NCI-H2107 treated with DMSO at 0.1 percent for 48 hours (cell line): ENCODE data around the gene NHEJ1.

Experiments used
- DNase-seq: peaks from one replicate; lab custom pipeline; 2025; ENCODE audit not compliant: unreplicated experiment; lab: John Stamatoyannopoulos, UW

NHEJ1 gene

GRCh38 chr2:219031005-219031738 lies 129.4 kb downstream of the NHEJ1 start:
- DNase-seq: no peak

- no peak for DNase-seq
Measured at GRCh38 chr2:219030177-219030940, 130.3 kb downstream of the NHEJ1 start.

DNA sequence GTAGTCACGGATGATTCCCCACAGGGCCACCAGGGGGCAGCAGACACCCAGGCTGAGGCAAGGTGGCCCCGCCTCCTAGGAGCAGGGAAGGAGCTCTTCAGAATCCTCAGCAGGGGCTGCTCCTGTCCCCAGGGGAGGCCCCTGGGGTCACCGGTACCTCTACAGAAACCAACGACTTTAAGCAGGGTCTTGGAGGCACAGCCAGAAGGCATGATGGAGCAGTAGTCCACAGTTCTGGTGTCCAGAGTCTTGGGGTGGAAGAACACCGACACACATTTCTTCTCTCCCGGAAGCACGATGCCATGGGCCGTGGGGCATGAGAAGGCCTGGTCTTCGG lies 130.8 kb downstream of the NHEJ1 start:
- DNase-seq: peak; percentile 29

DNA sequence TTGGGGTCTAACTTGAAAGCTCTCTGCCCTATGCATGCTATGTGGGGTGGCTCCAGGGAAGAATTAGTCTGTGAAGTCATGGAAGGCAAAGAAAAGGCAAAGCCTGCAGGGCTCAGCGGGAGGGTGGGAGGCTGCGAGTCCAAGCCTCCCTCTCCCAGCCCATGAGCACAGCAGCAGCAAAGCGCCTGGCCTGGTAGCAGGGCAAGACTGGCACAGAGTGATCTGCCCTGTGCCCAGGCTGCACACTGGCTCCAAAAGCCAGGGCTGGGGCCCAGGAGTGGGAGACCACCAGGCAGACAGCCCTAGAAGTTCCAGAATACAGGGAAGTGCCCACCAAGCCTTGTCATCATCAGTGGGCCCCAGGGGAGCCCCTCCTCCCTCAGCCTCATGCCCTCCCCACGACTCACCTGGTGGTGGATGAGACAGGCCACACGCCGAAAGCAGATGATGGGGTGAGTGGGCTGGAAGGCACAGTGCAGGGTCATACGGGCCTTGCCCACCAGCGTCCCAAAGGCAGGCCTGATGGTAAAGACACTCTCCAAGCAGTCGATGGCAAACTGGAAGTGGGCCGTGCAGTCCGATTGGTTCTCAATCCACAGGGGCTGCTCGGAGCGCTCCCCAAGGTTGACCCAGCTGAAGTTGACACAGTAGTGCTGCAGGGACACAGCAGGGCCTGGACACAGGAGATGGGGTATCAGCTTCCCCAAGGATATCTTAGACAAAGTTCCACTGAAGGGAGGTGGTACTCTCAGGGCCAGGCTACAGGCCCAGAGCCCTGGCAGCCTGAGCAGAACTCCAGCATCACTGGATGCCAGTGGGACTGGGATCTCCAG lies 131.4 kb downstream of the NHEJ1 start:
- DNase-seq: no peak

DNA sequence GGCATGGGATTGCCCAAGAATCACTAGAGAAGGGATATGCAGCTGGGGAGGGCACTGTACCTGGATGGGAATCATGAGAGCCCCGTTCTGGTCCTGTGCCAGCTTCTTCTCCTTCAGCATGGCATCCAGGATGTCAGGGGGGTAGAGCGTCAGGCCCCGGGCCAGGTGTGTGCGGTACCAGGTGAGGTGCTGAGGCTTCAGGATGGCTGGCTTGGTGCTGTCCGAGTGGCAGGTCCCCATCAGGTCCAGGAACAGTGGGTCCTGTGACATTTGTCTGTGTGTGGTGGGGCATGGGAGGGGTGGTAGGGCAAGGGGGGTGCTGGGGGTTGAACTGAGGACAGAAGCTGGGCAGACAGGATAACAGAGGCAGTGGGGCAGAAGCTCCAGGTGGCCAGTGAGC lies 132.5 kb downstream of the NHEJ1 start:
- DNase-seq: no peak

- DNase-seq: no peak
Measured at GRCh38 chr2:219027511-219028055, 133.0 kb downstream of the NHEJ1 start.

DNA sequence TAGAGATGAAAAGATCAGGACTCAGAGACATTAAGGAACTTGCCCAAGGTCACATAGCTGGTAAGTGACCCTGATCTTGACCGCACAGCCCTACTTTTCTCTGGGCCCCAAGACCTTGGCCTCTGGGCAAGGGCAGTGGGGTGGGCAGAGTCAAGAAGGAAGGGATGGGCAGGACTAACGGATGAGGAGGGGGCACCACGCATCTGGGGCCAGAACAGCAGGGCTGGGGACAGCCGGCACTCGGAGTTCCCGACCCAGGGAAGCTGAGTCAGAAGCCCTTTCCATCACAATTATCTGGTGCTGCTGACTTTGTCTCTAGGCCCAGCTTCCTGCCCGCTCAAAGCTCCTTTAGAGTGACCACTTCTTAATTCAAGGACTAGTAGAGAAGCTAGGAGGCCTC lies 133.7 kb downstream of the NHEJ1 start:
- no peak for DNase-seq

DNA sequence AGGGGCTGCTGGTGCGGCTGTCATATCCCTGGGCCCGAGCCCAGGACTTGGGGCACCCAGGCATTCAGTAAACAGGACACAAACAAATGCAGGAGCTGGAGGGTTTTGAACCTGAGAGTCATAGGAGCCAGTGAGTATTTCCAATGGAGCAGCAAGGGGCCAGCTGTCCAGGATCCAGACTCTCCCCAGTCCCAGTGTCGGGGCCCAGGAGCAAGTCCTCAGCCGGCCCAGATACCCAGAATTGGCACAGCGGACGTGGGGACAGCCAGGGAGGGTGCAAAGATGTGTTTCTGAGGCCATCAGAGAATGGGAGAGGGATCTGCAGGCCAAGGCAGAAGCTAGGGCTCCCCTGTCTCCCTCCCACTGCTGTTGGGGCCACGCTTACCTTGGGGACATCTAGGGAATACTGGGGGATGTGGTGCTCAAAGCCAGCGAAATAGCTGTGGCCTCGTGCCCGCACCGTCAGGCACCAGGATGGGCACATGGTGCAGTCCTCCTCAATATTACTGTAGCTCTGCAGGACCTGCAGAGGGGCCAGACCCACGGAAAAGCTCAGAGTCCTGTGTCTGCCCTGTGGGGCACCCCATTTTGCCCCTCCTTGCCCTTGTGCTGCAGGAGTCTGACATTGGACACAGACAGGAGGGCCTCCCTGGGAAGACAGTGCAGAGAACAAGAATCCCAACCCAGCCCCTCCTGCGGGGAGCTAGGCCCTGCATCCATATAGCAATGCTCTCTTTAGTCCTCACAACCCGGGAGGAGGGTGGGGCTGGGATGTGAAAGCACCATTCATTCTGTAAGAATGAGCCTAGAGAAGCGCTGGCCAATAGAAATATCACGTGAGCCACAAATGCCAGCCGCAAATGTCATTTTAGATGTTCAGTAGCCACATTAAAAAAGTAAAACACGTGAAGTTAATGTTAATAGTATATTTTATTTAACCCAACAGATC lies 134.7 kb downstream of the NHEJ1 start:
- no peak for DNase-seq
